IMR-90 (cell line): ENCODE measurements around the gene PSMB3. TPM values are rescaled to one million over a fixed set of nuclear protein-coding genes. Genes with fewer than 3 reads are reported as not detected.
A peak's percentile ranks its signal among the peaks of the same experiment; 100 is the strongest.

Experiments
- ATAC-seq: fragments of 200-7000 bp; cut with Tn5 transposase; 2 replicates; pipeline ENCODE4 v1.9.1; 2020; ENCODE audit warnings: low read depth, mild to moderate bottlenecking, moderate library complexity
- BruUV-seq: library from RNA; stranded (reverse); fragments of 400-500 nt; replicated peaks from 2 replicates; lab custom pipeline; 2021; lab: Mats Ljungman, UMichigan
- CTCF ChIA-PET: fragments of 300-600 bp; formaldehyde crosslinking; extraction: SDS; loops from one replicate; lab custom pipeline; 2021; ENCODE audit warnings: antibody characterized with exemption; lab: Yijun Ruan, JAX
- POLR2A ChIA-PET: fragments of 300-600 bp; sonication (Branson Sonifier 250); formaldehyde crosslinking; loops from one replicate; lab custom pipeline; 2022; ENCODE audit warnings: antibody characterized with exemption; ENCODE audit not compliant: unreplicated experiment; lab: Charles Lee
- DNase-seq: peaks from one replicate; pipeline ENCODE4 v3.0.0; 2013
- H2AFZ ChIP-seq: replicated peaks from 2 replicates; pipeline ENCODE3; 2013; ENCODE audit warnings: low read length, mild to moderate bottlenecking; ENCODE audit not compliant: poor library complexity
- H2AK5ac ChIP-seq: 2 replicates; pipeline ENCODE4 v1.6.1; 2013; ENCODE audit warnings: low read depth, low read length, inconsistent platforms
- H2AK9ac ChIP-seq: replicated peaks from 2 replicates; pipeline ENCODE3; 2013; ENCODE audit warnings: mild to moderate bottlenecking, low read depth, low read length, moderate library complexity; ENCODE audit not compliant: poor library complexity
- H2BK120ac ChIP-seq: 2 replicates; pipeline ENCODE4 v1.6.1; 2013; ENCODE audit warnings: low read depth, low read length, inconsistent platforms
- H2BK15ac ChIP-seq: 3 replicates; pipeline ENCODE4 v1.6.1; 2013; ENCODE audit warnings: low read depth, low read length, inconsistent platforms
- H2BK20ac ChIP-seq: 2 replicates; pipeline ENCODE4 v1.6.1; 2013; ENCODE audit warnings: low read depth, mild to moderate bottlenecking, inconsistent platforms, low read length, moderate library complexity
- H2BK5ac ChIP-seq: 2 replicates; pipeline ENCODE4 v1.6.1; 2013; ENCODE audit warnings: mild to moderate bottlenecking, low read depth, low read length, inconsistent platforms; ENCODE audit not compliant: poor library complexity, severe bottlenecking
- H3K14ac ChIP-seq: replicated peaks from 2 replicates; pipeline ENCODE4 v1.6.1; 2013; ENCODE audit warnings: low read depth, low read length, inconsistent platforms
- H3K18ac ChIP-seq: 2 replicates; pipeline ENCODE4 v1.6.1; 2013; ENCODE audit warnings: low read depth, low read length, control low read depth
- H3K23ac ChIP-seq: 2 replicates; pipeline ENCODE4 v1.6.1; 2013; ENCODE audit warnings: low read depth, low read length, inconsistent platforms
- H3K27ac ChIP-seq: 2 replicates; pipeline ENCODE4 v1.5.1; 2013; ENCODE audit warnings: mild to moderate bottlenecking, control low read depth, low read length; ENCODE audit not compliant: insufficient read depth
- H3K27me3 ChIP-seq: 2 replicates; pipeline ENCODE4 v1.6.1; 2013; ENCODE audit warnings: low read length; ENCODE audit not compliant: control insufficient read depth, insufficient read depth
- H3K36me3 ChIP-seq: 2 replicates; pipeline ENCODE4 v1.6.1; 2013; ENCODE audit warnings: low read length, mixed read lengths; ENCODE audit not compliant: control insufficient read depth, insufficient read depth
- H3K4ac ChIP-seq: 2 replicates; pipeline ENCODE4 v1.6.1; 2013; ENCODE audit warnings: low read depth, low read length, inconsistent platforms
- H3K4me1 ChIP-seq: 2 replicates; pipeline ENCODE4 v1.6.1; 2013; ENCODE audit warnings: low read length, mixed read lengths; ENCODE audit not compliant: control insufficient read depth, insufficient read depth
- H3K4me2 ChIP-seq: 2 replicates; pipeline ENCODE4 v1.6.1; 2013; ENCODE audit warnings: low read depth, mild to moderate bottlenecking, control low read depth, low read length, moderate library complexity
- H3K4me3 ChIP-seq: 2 replicates; pipeline ENCODE4 v1.5.1; 2013; ENCODE audit warnings: low read depth, mild to moderate bottlenecking, control low read depth, low read length, moderate library complexity; ENCODE audit not compliant: insufficient read depth
- H3K56ac ChIP-seq: 2 replicates; pipeline ENCODE4 v1.6.1; 2013; ENCODE audit warnings: low read length, inconsistent platforms; ENCODE audit not compliant: insufficient read depth; ENCODE audit errors: extremely low read depth
- H3K79me1 ChIP-seq, 2 experiments: 2 replicates each; pipeline ENCODE4 v1.6.1; 2013; ENCODE audit warnings: low read length in 2 of 2, inconsistent platforms in 1 of 2, low read depth in 1 of 2
- H3K9ac ChIP-seq: 2 replicates; pipeline ENCODE4 v1.6.1; 2013; ENCODE audit warnings: low read depth, low read length, control low read depth
- H3K9me1 ChIP-seq: 2 replicates; pipeline ENCODE4 v1.6.1; 2013; ENCODE audit warnings: low read length, inconsistent platforms; ENCODE audit not compliant: insufficient read depth
- H3K9me3 ChIP-seq: 2 replicates; pipeline ENCODE4 v1.6.1; 2013; ENCODE audit warnings: low read length; ENCODE audit not compliant: control insufficient read depth, insufficient read depth
- H4K20me1 ChIP-seq: 2 replicates; pipeline ENCODE4 v1.6.1; 2013; ENCODE audit warnings: low read length, inconsistent platforms; ENCODE audit not compliant: insufficient read depth
- H4K5ac ChIP-seq: 2 replicates; pipeline ENCODE4 v1.6.1; 2013; ENCODE audit warnings: mild to moderate bottlenecking, low read depth, low read length, control low read depth
- H4K8ac ChIP-seq, 2 experiments: 2 replicates each; pipeline ENCODE4 v1.6.1; 2013; ENCODE audit warnings: low read depth in 2 of 2, low read length in 2 of 2, control low read depth in 1 of 2, inconsistent platforms in 1 of 2
- H4K91ac ChIP-seq: 2 replicates; pipeline ENCODE4 v1.6.1; 2013; ENCODE audit warnings: low read depth, low read length, inconsistent platforms; ENCODE audit not compliant: insufficient read depth
- RFX5 ChIP-seq: IDR thresholded peaks from 2 replicates; pipeline ENCODE4 v1.8.0; 2012; ENCODE audit warnings: low read depth, mild to moderate bottlenecking, low read length, moderate library complexity
- WGBS, 2 experiments: methylation state at CpG; one replicate each; pipeline versions ENCODE4 v1.1.5 to v1.1.7; 2013; ENCODE audit warnings: missing lambda C conversion rate in 2 of 2; ENCODE audit not compliant: insufficient read length in 1 of 2; ENCODE audit errors: extremely low coverage in 2 of 2; 5-methylcytosine and 5-hydroxymethylcytosine counted together
- dilution Hi-C: fragments of 300-500 bp; cut with HindIII; formaldehyde crosslinking; loops from one replicate; pipeline ENCODE4 v1.14.3; 2018; ENCODE audit warnings: low sequenced_read_pairs; ENCODE audit not compliant: unreplicated experiment
- in situ Hi-C: fragments of 300-500 bp; cut with MboI; formaldehyde crosslinking; loops from 3 replicates; pipeline ENCODE4 v1.14.3; 2019; ENCODE audit warnings: low sequenced_read_pairs, inconsistent platforms, mixed read lengths
- intact Hi-C: fragments of 100-400 bp; cut with micrococcal nuclease; formaldehyde crosslinking; loops from 2 replicates; pipeline ENCODE4 v1.10.0; 2022
- polyA plus RNA-seq, 3 experiments: library from polyadenylated mRNA; depleted of rRNA; stranded (reverse); fragments of >200 nt; gene quantifications; 2 replicates each; pipeline ENCODE4 v1.2.3, GENCODE V29; 2012; ENCODE audit warnings: low replicate concordance in 1 of 3
- total RNA-seq: library from RNA; depleted of rRNA; stranded (reverse); fragments of >200 nt; gene quantifications from 2 replicates; pipeline ENCODE4 v1.2.3, GENCODE V29; 2012

The PSMB3 gene
- total and polyA plus RNA-seq, 2 of the 4 experiments (the other 2 are of a cell fraction), result 480 to 828 TPM

DNA sequence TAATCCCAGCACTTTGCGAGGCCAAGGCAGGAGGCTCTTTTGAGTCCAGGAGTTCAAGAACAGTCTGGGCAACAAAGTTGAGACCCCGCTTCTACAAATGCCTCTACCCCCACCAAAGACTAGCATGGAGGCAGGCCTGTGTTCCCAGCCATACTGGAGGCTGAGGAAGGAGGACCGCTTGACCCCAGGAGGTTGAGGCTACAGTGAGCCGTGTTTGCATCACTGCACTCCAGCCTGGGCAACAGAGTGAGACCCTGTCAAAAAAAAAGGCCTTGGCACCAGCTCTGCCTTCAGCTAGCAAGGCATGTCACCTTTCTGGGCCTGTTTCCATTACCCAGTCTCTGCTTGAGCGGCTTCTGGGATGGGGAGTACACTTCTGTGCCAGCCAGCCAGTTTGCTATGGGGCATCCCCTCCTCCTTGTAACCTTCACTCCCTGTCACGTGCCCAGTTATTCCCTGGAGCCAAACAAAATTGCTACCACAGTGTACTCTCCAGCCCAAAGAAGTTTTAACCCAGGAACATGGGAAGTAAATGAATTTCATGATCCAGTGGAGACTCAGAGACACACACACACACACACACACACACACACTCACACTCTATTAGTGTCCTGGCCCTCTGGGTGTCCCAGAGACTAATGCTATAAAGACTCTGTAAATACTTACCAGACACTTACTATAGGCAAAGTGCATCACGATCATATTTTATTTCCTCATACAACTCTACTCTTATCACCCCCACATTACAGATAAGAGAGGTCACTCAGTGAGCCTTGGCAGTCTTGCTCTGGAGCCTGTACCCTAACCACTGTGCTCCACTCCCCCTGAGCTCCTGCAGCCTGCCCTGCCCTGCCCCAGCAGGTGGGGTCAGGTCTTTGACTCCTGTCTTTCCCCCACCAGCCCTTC is 19.9 kb upstream of the PSMB3 start:
- Histone ChIP-seq H3K23ac (no peak overlapping the region), H3K27ac (no peak overlapping the region), H3K9me1 (0 out of 2 replicates have a peak, but pooled peaks cover 11% of the 10 kb centered on the region), H2AK5ac (no peak overlapping the region), H3K56ac (no peak overlapping the region), H2BK20ac (no peak overlapping the region), H3K79me1 (peaks cover 11 to 64% of the 10 kb centered on the region in 2 experiments; a peak in 3 of 4 replicates), H3K4me3 (no peak overlapping the region), H2BK120ac (no peak overlapping the region), H3K4ac (no peak overlapping the region), H2AK9ac (peak overlapping the region; percentile 44), H3K27me3 (no peaks in the 10 kb centered on the region), H4K8ac (no peak overlapping the region), H3K9me3 (no peaks in the 10 kb centered on the region), H4K5ac (no peak overlapping the region), H2BK5ac (no peak overlapping the region), H3K4me2 (no peak overlapping the region), H3K4me1 (peaks cover 15% of the 10 kb centered on the region), H2BK15ac (no peak overlapping the region), H3K9ac (no peak overlapping the region), H4K91ac (no peak overlapping the region), H4K20me1 (peaks cover 36% of the 10 kb centered on the region), H3K14ac (no peak overlapping the region), H3K36me3 (peaks cover 39% of the 10 kb centered on the region), H3K18ac (no peak overlapping the region), H2AFZ (no peak overlapping the region)
- ATAC-seq (no peak), DNase-seq (no peak)
- in situ Hi-C loops, result loop anchor here (5.0 kb wide), 1 partner anchor 55 kb away; no protein-coding TSS in a partner anchor
- BruUV-seq, result no TSS peak
- dilution Hi-C loops, result no loop called here
- POLR2A ChIA-PET, result no interaction called here
- no peak for TF ChIP-seq RFX5
- intact Hi-C loops, result no loop called here
- 71% methylated on average over 1 of the region's 7 CpGs; no CpG with 5 or more reads in 1 of the 2 experiments for WGBS, 2 experiments
- CTCF ChIA-PET, result no interaction called here
